ENCODE results near the gene ATP6V1D. TPM values are rescaled to one million over a fixed set of nuclear protein-coding genes. Genes with fewer than 3 reads are reported as not detected.

The ATP6V1D gene
- total and polyA plus RNA-seq, 2 of the 8 experiments (the other 6 are each of a cell fraction or from before 2014, with no cell fraction given), result 45.1 to 76.3 TPM

- no peak for TF ChIP-seq KDM4A (IDR thresholded peaks at IDR 0.05; ENCODE audit: low read depth, low read length, severe bottlenecking)
- TF ChIP-seq RXRA (IDR thresholded peaks at IDR 0.05; ENCODE audit: insufficient read depth, low read depth, low read length), result no peak
- no peak for TF ChIP-seq JUN (IDR thresholded peaks at IDR 0.05; ENCODE audit: low read depth, low read length)
- no peak for TF ChIP-seq RFX5 (IDR thresholded peaks at IDR 0.05; ENCODE audit: borderline replicate concordance, low read depth, low read length)
- TF ChIP-seq SP1 (IDR thresholded peaks at IDR 0.05; ENCODE audit: low read depth, low read length), result no peak
- no peak for TF ChIP-seq NRF1 (IDR thresholded peaks at IDR 0.05; ENCODE audit: low read depth, low read length)
- no peak for TF ChIP-seq RNF2 (IDR thresholded peaks at IDR 0.05; ENCODE audit: borderline replicate concordance, low read depth, low read length, missing control alignments, poor library complexity, severe bottlenecking)
These were observed 46.2 kb upstream of the ATP6V1D start (continued) for GRCh38 chr14:67405771-67406170.

Measured in H1 (cell line).